GM23248 (cell line): Measurements from ENCODE around the gene SLC43A2. TPM values are rescaled to one million over a fixed set of nuclear protein-coding genes. Genes with fewer than 3 reads are reported as not detected.

Source experiments
- DNase-seq: peaks from one replicate; pipeline ENCODE4 v3.0.0-alpha.2; 2015
- H2AFZ ChIP-seq: fragments of 200-600 bp; sonication (generic); 2 replicates; pipeline ENCODE4 v1.6.1; 2016; ENCODE audit warnings: antibody characterized with exemption
- H3F3A ChIP-seq: fragments of 200-600 bp; sonication (generic); 2 replicates; pipeline ENCODE4 v1.6.1; 2016; ENCODE audit warnings: mild to moderate bottlenecking, antibody characterized with exemption, mixed run types; ENCODE audit not compliant: insufficient read depth
- H3K27ac ChIP-seq: fragments of 200-600 bp; sonication (generic); 2 replicates; pipeline ENCODE4 v1.5.1; 2016; ENCODE audit warnings: mild to moderate bottlenecking
- H3K27me3 ChIP-seq: fragments of 200-600 bp; sonication (generic); replicated peaks from 2 replicates; pipeline ENCODE4 v1.6.1; 2016; ENCODE audit warnings: mild to moderate bottlenecking; ENCODE audit not compliant: insufficient read depth
- H3K36me3 ChIP-seq: fragments of 200-600 bp; sonication (generic); 2 replicates; pipeline ENCODE4 v1.6.1; 2016; ENCODE audit warnings: low read depth, mild to moderate bottlenecking
- H3K4me1 ChIP-seq: fragments of 200-600 bp; sonication (generic); 2 replicates; pipeline ENCODE4 v1.6.1; 2016; ENCODE audit warnings: mild to moderate bottlenecking; ENCODE audit not compliant: insufficient read depth
- H3K4me2 ChIP-seq: fragments of 200-600 bp; sonication (generic); one replicate; pipeline ENCODE4 v1.6.1; 2016; ENCODE audit warnings: mild to moderate bottlenecking; ENCODE audit not compliant: unreplicated experiment
- H3K4me3 ChIP-seq: fragments of 200-600 bp; sonication (generic); 2 replicates; pipeline ENCODE4 v1.5.1; 2016; ENCODE audit warnings: mild to moderate bottlenecking
- H3K79me2 ChIP-seq: fragments of 200-600 bp; sonication (generic); 2 replicates; pipeline ENCODE4 v1.6.1; 2016; ENCODE audit warnings: mild to moderate bottlenecking; ENCODE audit not compliant: insufficient read depth
- H3K9ac ChIP-seq: fragments of 200-600 bp; sonication (generic); 2 replicates; pipeline ENCODE4 v1.6.1; 2016; ENCODE audit warnings: mild to moderate bottlenecking
- H3K9me2 ChIP-seq: fragments of 200-600 bp; sonication (generic); 2 replicates; pipeline ENCODE4 v1.6.1; 2016; ENCODE audit warnings: mixed run types, mild to moderate bottlenecking, moderate library complexity; ENCODE audit not compliant: insufficient read depth
- H3K9me3 ChIP-seq: fragments of 200-600 bp; sonication (generic); one replicate; pipeline ENCODE4 v1.6.1; 2017; ENCODE audit warnings: low read depth
- H4K20me1 ChIP-seq: fragments of 200-600 bp; sonication (generic); 2 replicates; pipeline ENCODE4 v1.6.0; 2016; ENCODE audit not compliant: insufficient read depth
- EZH2 ChIP-seq: fragments of 200-600 bp; sonication (generic); IDR thresholded peaks from 2 replicates; pipeline ENCODE4 v1.6.1; 2018; ENCODE audit warnings: antibody characterized with exemption, mild to moderate bottlenecking; ENCODE audit not compliant: insufficient read depth, poor library complexity, severe bottlenecking
- EZH2phosphoT487 ChIP-seq: fragments of 200-600 bp; sonication (generic); IDR thresholded peaks from 2 replicates; pipeline ENCODE4 v1.6.1; 2018; ENCODE audit warnings: antibody characterized with exemption, moderate library complexity, mild to moderate bottlenecking, low read depth; ENCODE audit not compliant: insufficient read depth
- WGBS, 2 experiments: methylation state at CpG; one replicate each; pipeline ENCODE4 v1.1.6; 2015 to 2017; ENCODE audit warnings: low lambda C conversion rate in 2 of 2, low coverage in 1 of 2; ENCODE audit errors: missing lambda C conversion rate in 2 of 2; 5-methylcytosine and 5-hydroxymethylcytosine counted together
- in situ Hi-C: fragments of 300-500 bp; cut with MboI; formaldehyde crosslinking; loops from 2 replicates; pipeline ENCODE4 v1.15.0; 2020
- polyA plus RNA-seq: library from polyadenylated mRNA; unstranded; fragments of >200 nt; fragmentation: Nextera tagmentation; extraction: Ambion mirVana; gene quantifications from 2 replicates; pipeline ENCODE4 v1.2.1, GENCODE V29; 2016
- total RNA-seq: library from RNA; depleted of rRNA; stranded (reverse); fragments of >200 nt; shearing (Covaris generic); gene quantifications from 2 replicates; pipeline ENCODE4 v1.2.3, GENCODE V29; 2014

The SLC43A2 gene
- total and polyA plus RNA-seq, 2 experiments from 2014 or later: 6.0 to 8.6 TPM

GRCh38 chr17:1604831-1605528, 23.7 kb downstream of the SLC43A2 start:
- H3K4me1 ChIP-seq: peaks cover 5% of the 10 kb centered on the region; the same call in 1 of the 2 replicates
- H3K79me2 ChIP-seq: no peaks in the 10 kb centered on the region
- H2AFZ ChIP-seq: no peak overlapping the region
- no peak overlapping the region for H3K27ac ChIP-seq
- WGBS, 2 experiments: 79 to 84% methylated on average over 35 of the region's 35 CpGs
- no peaks in the 10 kb centered on the region for H3K27me3 ChIP-seq
- no peak overlapping the region for H3K4me2 ChIP-seq
- H3K9ac ChIP-seq: no peak overlapping the region
- in situ Hi-C loops: no loop called here
- H4K20me1 ChIP-seq: no peaks in the 10 kb centered on the region
- no peaks in the 10 kb centered on the region for H3F3A ChIP-seq
- no peaks in the 10 kb centered on the region for H3K9me2 ChIP-seq
- H3K36me3 ChIP-seq: no peaks in the 10 kb centered on the region
- TF ChIP-seq EZH2phosphoT487: no peak
- no peak for TF ChIP-seq EZH2
- H3K4me3 ChIP-seq: no peak overlapping the region
- DNase-seq: no peak
- no peaks in the 10 kb centered on the region for H3K9me3 ChIP-seq

GRCh38 chr17:1601571-1601970, 27.1 kb downstream of the SLC43A2 start:
- Histone ChIP-seq H3K4me3 (no peak overlapping the region), H3K9me3 (no peaks in the 10 kb centered on the region), H3F3A (no peaks in the 10 kb centered on the region), H3K4me2 (no peak overlapping the region), H3K27ac (no peak overlapping the region), H4K20me1 (no peaks in the 10 kb centered on the region), H3K4me1 (no peaks in the 10 kb centered on the region), H3K36me3 (no peaks in the 10 kb centered on the region), H3K9me2 (no peaks in the 10 kb centered on the region), H3K27me3 (no peaks in the 10 kb centered on the region), H3K79me2 (no peaks in the 10 kb centered on the region), H2AFZ (no peak overlapping the region), H3K9ac (no peak overlapping the region)
- no peak for DNase-seq
- TF ChIP-seq EZH2phosphoT487: no peak
- TF ChIP-seq EZH2: no peak
- in situ Hi-C loops: no loop called here
- WGBS, 2 experiments: 96 to 98% methylated on average over 14 of the region's 14 CpGs

DNA sequence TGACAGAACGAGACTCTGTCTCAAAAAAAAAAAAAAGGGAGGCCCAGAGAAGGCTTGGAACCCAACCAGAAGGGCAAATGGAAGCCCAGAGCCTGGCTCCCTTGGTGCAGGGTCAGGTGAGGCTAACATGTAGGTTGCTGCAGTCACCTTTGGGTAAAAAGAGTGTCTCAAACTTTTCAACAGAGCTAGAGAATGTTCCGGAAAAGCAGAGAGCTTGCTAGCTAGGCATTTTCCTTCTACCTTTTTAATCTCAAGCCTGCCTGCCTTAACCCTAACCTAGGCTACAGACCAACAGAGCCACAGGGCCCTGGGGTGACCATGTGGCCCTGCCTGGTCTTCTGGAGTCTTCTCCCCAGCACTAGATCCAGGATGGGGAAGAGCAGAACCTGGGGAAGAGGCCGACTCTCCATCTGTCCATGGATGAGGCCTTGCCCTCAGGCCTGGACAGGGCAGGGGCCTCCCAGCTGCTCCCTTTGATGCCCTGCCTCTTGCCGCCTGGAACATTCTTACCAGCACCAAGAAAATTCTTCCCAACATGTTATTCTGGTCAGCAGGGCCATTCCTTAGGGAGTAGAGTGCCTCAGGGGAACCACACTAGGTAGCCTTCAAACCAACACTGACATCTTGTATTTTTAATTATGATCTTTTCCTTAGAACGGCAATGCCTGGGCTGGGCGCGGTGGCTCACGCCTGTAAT, 30.1 kb downstream of the SLC43A2 start:
- no peak overlapping the region for H3K27ac ChIP-seq
- no peaks in the 10 kb centered on the region for H3K36me3 ChIP-seq
- H3K4me2 ChIP-seq: no peak overlapping the region
- H3K9me3 ChIP-seq: no peaks in the 10 kb centered on the region
- in situ Hi-C loops: no loop called here
- no peak overlapping the region for H3K4me3 ChIP-seq
- no peak overlapping the region for H3K9ac ChIP-seq
- no peak for DNase-seq
- H3K79me2 ChIP-seq: no peaks in the 10 kb centered on the region
- H3K9me2 ChIP-seq: no peaks in the 10 kb centered on the region
- 90 to 92% methylated on average over 8 of the region's 8 CpGs for WGBS, 2 experiments
- H3K27me3 ChIP-seq: no peaks in the 10 kb centered on the region
- no peaks in the 10 kb centered on the region for H4K20me1 ChIP-seq
- no peaks in the 10 kb centered on the region for H3K4me1 ChIP-seq
- no peaks in the 10 kb centered on the region for H3F3A ChIP-seq
- no peak for TF ChIP-seq EZH2
- no peak for TF ChIP-seq EZH2phosphoT487
- H2AFZ ChIP-seq: no peak overlapping the region

GRCh38 chr17:1597861-1598342, 30.7 kb downstream of the SLC43A2 start:
- no peaks in the 10 kb centered on the region for H3K79me2 ChIP-seq
- H3F3A ChIP-seq: no peaks in the 10 kb centered on the region
- H3K36me3 ChIP-seq: no peaks in the 10 kb centered on the region
- no peak overlapping the region for H3K4me3 ChIP-seq
- no peak overlapping the region for H3K9ac ChIP-seq
- TF ChIP-seq EZH2phosphoT487: no peak
- TF ChIP-seq EZH2: no peak
- no peak overlapping the region for H2AFZ ChIP-seq
- no peaks in the 10 kb centered on the region for H3K27me3 ChIP-seq
- in situ Hi-C loops: no loop called here
- no peaks in the 10 kb centered on the region for H4K20me1 ChIP-seq
- no peaks in the 10 kb centered on the region for H3K9me3 ChIP-seq
- H3K4me1 ChIP-seq: no peaks in the 10 kb centered on the region
- H3K4me2 ChIP-seq: no peak overlapping the region
- no peaks in the 10 kb centered on the region for H3K9me2 ChIP-seq
- H3K27ac ChIP-seq: no peak overlapping the region
- DNase-seq: no peak
- 92 to 96% methylated on average over 14 of the region's 14 CpGs for WGBS, 2 experiments
